Colonic mucosa (tissue), 4 donors: ENCODE data around the gene KRTAP9-3. TPM values are rescaled to one million over a fixed set of nuclear protein-coding genes. Genes with fewer than 3 reads are reported as not detected.
"Not testable (repeated sequence)": the region's sequence is repeated elsewhere in the genome, so short reads cannot be mapped to it uniquely, and the experiment has no call there.

Experiments
- DNase-seq: peaks from one replicate; pipeline ENCODE4 v3.0.0-alpha.2; 2020
- H3K27ac ChIP-seq: fragments of 200-600 bp; one replicate; pipeline ENCODE4 v1.8.0; 2021
- H3K27me3 ChIP-seq: fragments of 200-600 bp; one replicate; pipeline ENCODE4 v1.8.0; 2021
- H3K36me3 ChIP-seq: fragments of 200-600 bp; one replicate; pipeline ENCODE4 v1.8.0; 2021
- H3K4me1 ChIP-seq: fragments of 200-600 bp; one replicate; pipeline ENCODE4 v1.8.0; 2021; ENCODE audit warnings: mild to moderate bottlenecking
- H3K4me3 ChIP-seq: fragments of 200-600 bp; one replicate; pipeline ENCODE4 v1.8.0; 2021
- H3K9ac ChIP-seq, 2 donors: one replicate each; pipeline ENCODE4 v1.7.0; 2013; ENCODE audit warnings: control low read depth in 2 of 2, low read depth in 2 of 2, low read length in 2 of 2
- H3K9me3 ChIP-seq: fragments of 200-600 bp; one replicate; pipeline ENCODE4 v1.8.0; 2021
- intact Hi-C: fragments of 100-400 bp; cut with DNase I; formaldehyde crosslinking; loops from one replicate; pipeline ENCODE4 v1.14.1; 2022
- total RNA-seq, 2 donors: library from RNA; stranded (reverse); fragmentation: NEBNext Ultra II Directional in 1 of 2; extraction: Animal tissue kit (Norgen Biotek cat#: 25700) in 1 of 2; gene quantifications; one replicate each; pipeline ENCODE4 v1.2.1, GENCODE V29; 2021
- TF ChIP-seq, protein P1 (sequence below): fragments of 200-600 bp; IDR thresholded peaks from one replicate; pipeline ENCODE4 v1.8.0; 2022; ENCODE audit warnings: antibody characterized with exemption, mild to moderate bottlenecking
- donor health status: healthy.
- donor health status: DM: no; HTN: no; CAD: no.
- donor health status: DM: no; HTN: no; CAD: no.

Gene KRTAP9-3
- total RNA-seq, 2 donors from 2014 or later, result not detected

GRCh38 chr17:41251261-41251660 is 19.0 kb downstream of the KRTAP9-3 start:
- H3K36me3 ChIP-seq, result no peaks in the 10 kb centered on the region
- no peak overlapping the region for H3K27ac ChIP-seq
- no peaks in the 10 kb centered on the region for H3K4me1 ChIP-seq
- intact Hi-C loops, result no loop called here
- no peak overlapping the region for H3K9ac ChIP-seq
- TF ChIP-seq, protein P1, sequence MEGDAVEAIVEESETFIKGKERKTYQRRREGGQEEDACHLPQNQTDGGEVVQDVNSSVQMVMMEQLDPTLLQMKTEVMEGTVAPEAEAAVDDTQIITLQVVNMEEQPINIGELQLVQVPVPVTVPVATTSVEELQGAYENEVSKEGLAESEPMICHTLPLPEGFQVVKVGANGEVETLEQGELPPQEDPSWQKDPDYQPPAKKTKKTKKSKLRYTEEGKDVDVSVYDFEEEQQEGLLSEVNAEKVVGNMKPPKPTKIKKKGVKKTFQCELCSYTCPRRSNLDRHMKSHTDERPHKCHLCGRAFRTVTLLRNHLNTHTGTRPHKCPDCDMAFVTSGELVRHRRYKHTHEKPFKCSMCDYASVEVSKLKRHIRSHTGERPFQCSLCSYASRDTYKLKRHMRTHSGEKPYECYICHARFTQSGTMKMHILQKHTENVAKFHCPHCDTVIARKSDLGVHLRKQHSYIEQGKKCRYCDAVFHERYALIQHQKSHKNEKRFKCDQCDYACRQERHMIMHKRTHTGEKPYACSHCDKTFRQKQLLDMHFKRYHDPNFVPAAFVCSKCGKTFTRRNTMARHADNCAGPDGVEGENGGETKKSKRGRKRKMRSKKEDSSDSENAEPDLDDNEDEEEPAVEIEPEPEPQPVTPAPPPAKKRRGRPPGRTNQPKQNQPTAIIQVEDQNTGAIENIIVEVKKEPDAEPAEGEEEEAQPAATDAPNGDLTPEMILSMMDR, result no peak
- H3K9me3 ChIP-seq, result no peaks in the 10 kb centered on the region
- H3K4me3 ChIP-seq, result no peak overlapping the region
- DNase-seq, result no peak
- H3K27me3 ChIP-seq, result no peaks in the 10 kb centered on the region

GRCh38 chr17:41254861-41255260 is 22.6 kb downstream of the KRTAP9-3 start:
- Histone ChIP-seq H3K4me3 (no peak overlapping the region), H3K36me3 (no peaks in the 10 kb centered on the region), H3K4me1 (no peaks in the 10 kb centered on the region), H3K9me3 (no peaks in the 10 kb centered on the region), H3K9ac (no peak overlapping the region), H3K27ac (no peak overlapping the region), H3K27me3 (no peaks in the 10 kb centered on the region)
- no peak for DNase-seq
- TF ChIP-seq, protein P1, result no peak
- intact Hi-C loops, result no loop called here

DNA sequence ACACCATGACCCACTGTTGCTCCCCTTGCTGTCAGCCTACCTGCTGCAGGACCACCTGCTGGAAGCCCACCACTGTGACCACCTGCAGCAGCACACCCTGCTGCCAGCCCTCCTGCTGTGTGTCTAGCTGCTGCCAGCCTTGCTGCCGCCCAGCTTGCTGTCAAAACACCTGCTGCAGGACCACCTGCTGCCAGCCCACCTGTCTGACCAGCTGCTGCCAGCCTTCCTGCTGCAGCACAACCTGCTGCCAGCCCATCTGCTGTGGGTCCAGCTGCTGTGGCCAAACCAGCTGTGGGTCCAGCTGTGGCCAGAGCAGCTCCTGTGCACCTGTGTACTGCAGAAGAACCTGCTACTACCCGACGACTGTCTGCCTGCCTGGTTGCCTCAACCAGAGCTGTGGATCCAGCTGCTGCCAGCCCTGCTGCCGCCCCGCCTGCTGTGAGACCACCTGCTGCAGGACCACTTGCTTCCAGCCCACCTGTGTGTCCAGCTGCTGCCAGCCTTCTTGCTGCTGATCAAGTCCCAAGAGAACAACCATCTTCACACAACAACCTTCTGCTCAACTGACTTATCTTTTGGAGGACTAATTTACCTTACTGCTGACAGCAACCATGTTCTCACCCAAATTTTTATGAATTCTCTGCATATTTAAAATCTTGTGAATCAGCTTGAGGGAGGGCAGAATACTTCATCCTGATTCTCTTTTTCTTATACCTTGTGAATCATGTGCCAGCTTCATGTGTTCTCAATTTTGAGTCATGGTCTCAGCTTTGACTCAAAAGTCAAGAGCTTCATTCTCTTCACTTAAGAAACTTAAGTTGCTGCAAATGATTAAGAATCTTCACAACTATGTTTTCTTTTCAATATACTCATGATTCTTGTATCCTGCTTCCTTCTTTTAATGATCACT is 23.4 kb downstream of the KRTAP9-3 start, which contains the start of gene KRTAP9-9:
Gene KRTAP9-9, plus strand, starts transcription at position 4 of the 910 bp plus-strand sequence.
- H3K27ac ChIP-seq, H3K27me3 ChIP-seq, H3K4me1 ChIP-seq, intact Hi-C loops, H3K4me3 ChIP-seq, H3K36me3 ChIP-seq, H3K9me3 ChIP-seq, H3K9ac ChIP-seq, DNase-seq: not testable (repeated sequence)

- Histone ChIP-seq H3K4me3 (no peak overlapping the region), H3K9ac (no peak overlapping the region), H3K36me3 (no peaks in the 10 kb centered on the region), H3K27me3 (no peaks in the 10 kb centered on the region), H3K27ac (no peak overlapping the region), H3K4me1 (no peaks in the 10 kb centered on the region), H3K9me3 (no peaks in the 10 kb centered on the region)
- intact Hi-C loops, result no loop called here
- DNase-seq, result no peak
- TF ChIP-seq, protein P1, result no peak
These were observed 24.0 kb downstream of the KRTAP9-3 start for GRCh38 chr17:41256291-41256685.

- Histone ChIP-seq H3K27me3 (no peaks in the 10 kb centered on the region), H3K27ac (no peak overlapping the region), H3K9me3 (no peaks in the 10 kb centered on the region), H3K36me3 (no peaks in the 10 kb centered on the region), H3K4me1 (no peaks in the 10 kb centered on the region), H3K9ac (no peak overlapping the region), H3K4me3 (no peak overlapping the region)
- intact Hi-C loops, result no loop called here
- no peak for DNase-seq
- TF ChIP-seq, protein P1, result no peak
These were observed 26.2 kb downstream of the KRTAP9-3 start for GRCh38 chr17:41258406-41258805.

DNA sequence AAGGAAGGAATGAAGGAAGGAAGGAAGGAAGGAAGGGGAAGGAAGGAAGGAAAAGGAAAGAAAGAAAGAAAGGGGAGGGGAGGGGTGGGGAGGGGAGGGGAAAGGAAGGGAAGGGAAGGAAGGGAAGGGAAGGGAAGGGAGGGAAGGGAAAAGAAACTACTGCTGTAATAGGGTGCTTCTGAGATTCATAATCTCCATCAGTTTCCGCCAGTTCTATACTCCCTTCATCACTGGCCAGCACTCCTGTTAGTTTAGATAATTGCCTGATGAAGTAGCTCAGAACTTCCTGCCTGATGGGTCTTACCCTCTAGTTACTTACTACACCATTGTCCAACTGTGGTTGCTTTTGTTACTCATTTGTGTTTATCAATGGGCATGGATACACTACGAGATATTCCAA is 31.0 kb downstream of the KRTAP9-3 start:
- no peak for DNase-seq
- H3K27ac ChIP-seq, result no peak overlapping the region
- H3K27me3 ChIP-seq, result no peaks in the 10 kb centered on the region
- H3K4me3 ChIP-seq, result no peak overlapping the region
- TF ChIP-seq, protein P1, result no peak
- intact Hi-C loops, result no loop called here
- no peak overlapping the region for H3K9ac ChIP-seq
- no peaks in the 10 kb centered on the region for H3K9me3 ChIP-seq
- no peaks in the 10 kb centered on the region for H3K4me1 ChIP-seq
- no peaks in the 10 kb centered on the region for H3K36me3 ChIP-seq
